ENCODE results near the gene CEP126.

GRCh38 chr11:101944923-101945322 is 30.1 kb downstream of the CEP126 start:
- TF ChIP-seq POLR2A (IDR thresholded peaks at IDR 0.05) (no peak), POLR2AphosphoS5 (IDR thresholded peaks at IDR 0.05) (no peak)
- TF ChIP-seq, protein P1, sequence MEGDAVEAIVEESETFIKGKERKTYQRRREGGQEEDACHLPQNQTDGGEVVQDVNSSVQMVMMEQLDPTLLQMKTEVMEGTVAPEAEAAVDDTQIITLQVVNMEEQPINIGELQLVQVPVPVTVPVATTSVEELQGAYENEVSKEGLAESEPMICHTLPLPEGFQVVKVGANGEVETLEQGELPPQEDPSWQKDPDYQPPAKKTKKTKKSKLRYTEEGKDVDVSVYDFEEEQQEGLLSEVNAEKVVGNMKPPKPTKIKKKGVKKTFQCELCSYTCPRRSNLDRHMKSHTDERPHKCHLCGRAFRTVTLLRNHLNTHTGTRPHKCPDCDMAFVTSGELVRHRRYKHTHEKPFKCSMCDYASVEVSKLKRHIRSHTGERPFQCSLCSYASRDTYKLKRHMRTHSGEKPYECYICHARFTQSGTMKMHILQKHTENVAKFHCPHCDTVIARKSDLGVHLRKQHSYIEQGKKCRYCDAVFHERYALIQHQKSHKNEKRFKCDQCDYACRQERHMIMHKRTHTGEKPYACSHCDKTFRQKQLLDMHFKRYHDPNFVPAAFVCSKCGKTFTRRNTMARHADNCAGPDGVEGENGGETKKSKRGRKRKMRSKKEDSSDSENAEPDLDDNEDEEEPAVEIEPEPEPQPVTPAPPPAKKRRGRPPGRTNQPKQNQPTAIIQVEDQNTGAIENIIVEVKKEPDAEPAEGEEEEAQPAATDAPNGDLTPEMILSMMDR (IDR thresholded peaks at IDR 0.05 in 8 of 11, conservative IDR thresholded peaks at IDR 0.05 in 3 of 11): no peak
